NCI-H2081 treated with DMSO at 0.1 percent for 48 hours (cell line): ENCODE measurements around the gene MRE11.
"Not testable (repeated sequence)": the region's sequence is repeated elsewhere in the genome, so short reads cannot be mapped to it uniquely, and the experiment has no call there.

Experiments used
- DNase-seq: peaks from one replicate; lab custom pipeline; 2025; lab: John Stamatoyannopoulos, UW

MRE11 gene

GRCh38 chr11:94423507-94423906, 70.1 kb downstream of the MRE11 start:
- DNase-seq: no peak

DNA sequence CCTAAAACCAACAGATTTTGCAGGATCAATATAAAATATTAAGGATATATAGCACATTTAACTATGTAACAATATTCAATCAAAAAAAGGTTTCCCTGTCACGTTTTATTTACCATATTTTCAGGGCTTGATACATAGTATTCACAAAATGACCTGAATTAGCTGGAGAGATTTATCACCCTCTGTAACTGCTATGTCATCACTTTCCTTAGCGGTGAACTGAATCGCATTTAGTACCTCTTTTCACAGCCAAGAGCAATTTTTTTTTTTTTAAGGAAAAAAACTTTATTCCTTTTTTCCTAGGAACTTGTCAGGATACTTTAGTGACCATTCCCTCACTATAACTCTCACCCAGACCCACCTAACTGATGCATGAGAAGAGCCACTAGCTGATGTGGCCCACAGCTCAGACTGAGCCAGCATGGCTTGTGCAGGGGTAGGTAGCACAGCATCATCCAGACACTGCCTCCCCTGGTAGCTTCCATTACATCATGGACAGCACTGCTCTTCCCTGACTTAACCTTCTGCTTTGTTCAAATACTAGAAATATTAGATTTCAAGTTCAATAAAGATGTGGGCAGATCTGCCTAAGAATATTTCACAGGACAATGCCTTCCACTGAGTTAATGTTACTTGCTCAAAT, 75.4 kb downstream of the MRE11 start:
- no peak for DNase-seq

- no peak for DNase-seq
These were observed 76.2 kb downstream of the MRE11 start for GRCh38 chr11:94417386-94417987.

DNA sequence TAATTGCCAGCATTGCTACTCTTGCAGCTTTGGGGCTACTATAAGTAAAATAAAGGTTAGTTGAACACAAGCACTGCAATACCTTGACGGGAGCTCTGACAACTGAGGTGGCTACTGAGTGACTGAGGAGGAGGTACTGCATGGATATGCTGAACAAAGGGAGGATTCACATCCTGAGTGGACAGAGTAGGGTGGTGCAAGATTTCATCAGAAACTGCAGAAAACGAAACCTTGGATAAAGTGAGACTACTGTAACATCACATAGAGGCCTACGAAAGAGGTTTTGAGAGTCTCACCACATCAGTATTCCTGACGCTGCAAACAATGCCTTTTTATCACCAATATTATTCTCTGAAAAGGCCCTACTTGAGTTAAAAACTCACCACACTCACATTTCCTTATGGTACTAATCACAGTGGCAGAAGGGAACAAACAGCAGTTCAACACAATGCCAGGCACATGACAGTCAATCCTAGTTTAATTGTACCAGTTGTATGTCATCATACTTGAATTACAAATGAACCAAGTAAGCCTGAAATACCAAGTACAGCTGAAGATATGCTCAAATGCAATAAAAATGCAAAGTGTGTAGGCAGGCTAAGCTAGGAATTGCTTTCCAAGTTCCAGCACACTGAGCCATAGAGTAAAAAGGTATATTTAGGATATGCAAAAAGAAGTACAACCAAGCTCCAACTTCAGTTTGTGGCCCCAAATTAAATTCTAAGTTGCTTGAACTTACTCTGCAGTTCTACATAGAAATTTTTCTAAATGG, 88.4 kb downstream of the MRE11 start:
- DNase-seq: no peak

GRCh38 chr11:94402355-94402754, 91.3 kb downstream of the MRE11 start:
- DNase-seq: no peak

GRCh38 chr11:94401773-94402265, 91.8 kb downstream of the MRE11 start:
- no peak for DNase-seq

GRCh38 chr11:94400839-94401772, 92.5 kb downstream of the MRE11 start, which contains the start of gene GPR83:
Gene GPR83, minus strand, starts transcription at chr11:94401419. Its CDS starts 172 bp downstream, at chr11:94401247.
- DNase-seq: no peak

GRCh38 chr11:94400457-94400838, 93.2 kb downstream of the MRE11 start:
- no peak for DNase-seq

DNA sequence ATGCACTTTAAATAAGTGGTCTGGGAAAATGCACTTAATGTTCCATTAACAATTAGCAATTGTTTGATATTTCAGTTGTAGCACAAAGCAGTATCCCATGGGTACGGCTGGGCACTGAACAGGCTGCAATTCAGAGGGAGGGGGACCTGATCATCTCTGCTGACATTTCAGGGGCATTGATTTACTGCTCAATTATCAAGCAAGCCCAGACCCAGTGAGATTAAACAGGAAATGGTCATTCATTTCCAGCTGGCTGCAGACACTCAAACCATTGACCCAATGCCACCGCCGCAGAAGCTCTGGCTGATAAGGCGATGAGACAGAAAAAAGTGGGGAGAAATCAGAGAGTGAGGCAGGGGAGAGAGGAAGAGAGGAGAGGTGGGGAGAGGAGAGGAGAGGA, 93.6 kb downstream of the MRE11 start:
- DNase-seq: no peak

DNA sequence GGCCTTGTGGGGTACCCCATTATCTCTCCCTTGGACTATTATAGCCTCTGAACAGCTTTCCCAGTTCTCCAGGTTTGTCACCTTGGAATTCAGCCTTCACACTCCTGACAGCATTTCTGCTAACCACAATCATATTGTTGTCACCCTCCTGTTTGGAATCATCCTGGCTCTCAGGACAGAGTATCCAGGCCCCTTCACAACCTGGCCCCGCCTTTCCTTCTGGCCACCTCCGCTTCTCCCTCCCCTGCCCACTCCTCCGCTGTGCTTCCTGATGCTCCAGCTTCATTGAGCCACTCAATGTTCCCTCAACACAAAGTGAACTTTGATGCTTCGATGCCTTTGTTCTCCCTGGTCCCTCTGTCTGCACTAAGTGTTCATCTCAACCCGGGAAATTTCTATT, 95.5 kb downstream of the MRE11 start:
- no peak for DNase-seq

DNA sequence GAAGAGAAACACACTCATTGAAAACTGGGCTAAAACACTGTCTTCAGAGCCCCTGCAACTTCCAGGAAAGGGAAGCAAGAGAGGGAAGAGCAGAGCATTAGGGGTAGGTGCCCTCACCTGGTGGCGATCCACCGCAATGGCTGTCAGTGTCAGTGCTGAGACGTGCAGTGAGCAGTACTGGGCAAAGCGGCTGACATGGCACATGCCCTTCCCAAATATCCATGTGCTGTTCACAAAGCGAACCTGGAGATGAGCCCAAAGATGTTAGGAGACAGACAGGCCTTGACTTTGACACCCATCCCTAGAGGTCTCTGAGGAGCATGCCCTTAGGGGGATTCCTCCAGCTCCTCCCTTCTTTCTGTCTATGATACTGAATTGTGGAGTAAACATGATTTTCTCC, 97.4 kb downstream of the MRE11 start:
- DNase-seq: no peak

DNA sequence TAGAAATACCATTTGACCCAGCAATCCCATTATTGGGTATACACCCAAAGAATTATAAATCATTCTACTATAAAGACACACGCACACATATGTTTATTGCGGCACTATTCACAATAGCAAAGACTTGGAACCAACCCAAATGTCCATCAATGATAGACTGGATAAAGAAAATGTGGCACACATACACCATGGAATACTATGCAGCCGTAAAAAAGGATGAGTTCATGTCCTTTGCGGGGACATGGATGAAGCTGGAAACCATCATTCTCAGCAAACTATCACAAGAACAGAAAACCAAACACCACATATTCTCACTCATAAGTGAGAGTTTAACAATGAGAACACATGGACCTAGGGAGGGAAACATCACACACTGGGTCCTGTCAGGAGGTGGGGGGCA, 101.7 kb downstream of the MRE11 start:
- not testable (repeated sequence) for DNase-seq

GRCh38 chr11:94379613-94380012, 114.0 kb downstream of the MRE11 start:
- no peak for DNase-seq

DNA sequence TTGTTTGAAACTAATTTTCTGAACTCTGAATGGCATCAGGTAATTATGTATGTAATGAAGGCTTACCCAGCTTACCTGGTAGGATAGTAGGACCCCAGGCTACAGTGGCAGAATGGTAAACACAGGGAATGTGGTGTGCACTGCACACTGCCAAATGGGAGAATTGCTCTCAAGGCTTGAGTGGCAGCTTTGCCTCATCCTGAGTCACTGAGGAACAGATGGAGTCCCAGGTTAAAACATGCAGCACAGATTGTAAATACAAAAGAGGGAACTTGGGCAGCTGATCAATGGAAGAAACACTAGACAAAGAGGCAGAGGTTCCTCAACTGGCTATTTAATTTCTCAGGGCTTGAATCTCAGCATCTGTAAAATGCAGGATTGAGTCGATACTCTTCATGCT, 116.8 kb downstream of the MRE11 start:
- no peak for DNase-seq

DNA sequence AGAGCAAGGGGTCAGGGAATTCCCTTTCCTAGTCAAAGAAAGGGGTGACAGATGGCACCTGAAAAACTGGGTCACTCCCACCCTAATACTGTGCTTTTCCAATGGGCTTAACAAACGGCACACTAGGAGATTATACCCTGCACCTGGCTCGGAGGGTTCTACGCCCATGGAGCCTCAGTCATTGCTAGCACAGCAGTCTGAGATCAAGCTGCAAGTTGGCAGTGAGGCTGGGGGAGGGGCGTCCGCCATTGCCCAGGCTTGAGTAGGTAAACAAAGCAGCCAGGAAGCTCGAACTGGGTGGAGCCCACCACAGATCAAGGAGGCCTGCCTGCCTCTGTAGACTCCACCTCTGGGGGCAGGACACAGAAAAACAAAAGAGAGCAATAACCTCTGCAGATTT, 123.1 kb downstream of the MRE11 start:
- not testable (repeated sequence) for DNase-seq
